Neural progenitor cell (in vitro differentiated cells): Measurements from ENCODE around the gene ZNF831.

Source experiments
- EZH2 ChIP-seq: fragments of 200-600 bp; sonication (generic); IDR thresholded peaks from 2 replicates; pipeline ENCODE4 v1.6.1; 2017; ENCODE audit warnings: antibody characterized with exemption, mild to moderate bottlenecking, moderate library complexity
- EZH2phosphoT487 ChIP-seq: fragments of 200-600 bp; sonication (generic); IDR thresholded peaks from 2 replicates; pipeline ENCODE4 v1.6.1; 2017; ENCODE audit warnings: antibody characterized with exemption

DNA sequence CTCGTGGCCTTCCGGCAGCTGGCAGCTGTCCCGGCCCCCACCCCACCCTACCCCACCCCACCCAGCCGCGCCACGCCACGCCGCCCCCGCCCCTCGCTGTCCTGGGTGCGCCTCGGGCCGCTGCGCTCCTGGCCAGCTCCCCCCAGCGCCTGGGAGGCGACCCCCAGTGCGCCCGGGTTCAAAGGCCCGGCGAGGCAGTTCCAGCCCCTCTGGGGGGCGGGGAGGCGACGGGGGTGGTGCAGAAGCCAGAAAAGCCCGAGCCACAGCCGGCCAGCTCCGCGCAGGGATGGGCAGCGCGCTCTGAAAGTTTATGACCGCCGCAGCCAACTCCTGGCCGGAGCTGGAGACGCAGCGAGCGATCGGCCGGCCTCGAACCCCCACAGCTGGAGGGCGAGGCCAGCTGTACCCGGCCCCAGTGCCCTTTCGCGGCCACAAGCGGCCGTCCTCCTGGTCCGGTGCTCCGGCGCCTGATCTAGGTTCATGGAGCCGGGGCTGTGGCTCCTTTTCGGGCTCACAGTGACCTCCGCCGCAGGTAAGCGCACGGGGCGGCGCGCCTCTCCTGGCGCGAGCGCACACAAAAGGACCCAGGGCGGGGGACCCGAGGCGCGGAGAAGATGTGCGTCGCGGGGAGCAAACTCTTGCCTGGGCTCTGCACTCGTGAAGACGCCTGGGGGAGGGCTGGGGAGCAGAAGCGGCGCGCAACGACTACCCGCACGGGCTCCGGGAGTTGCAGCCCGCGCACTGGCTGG, 136.9 kb downstream of the ZNF831 start, which contains the start of gene EDN3:
- peak; percentile 91 for TF ChIP-seq EZH2phosphoT487
- peak; percentile 93 for TF ChIP-seq EZH2
